Measurements from ENCODE around the gene SIM2.

SIM2 gene

GRCh38 chr21:36747041-36747814, 48.3 kb downstream of the SIM2 start:
- H3K9ac ChIP-seq (ENCODE audit: low read depth, low read length), result no peak overlapping the region
- H3K4me3 ChIP-seq (ENCODE audit: low read length), result no peak overlapping the region
- H3K36me3 ChIP-seq (ENCODE audit: insufficient read depth, low read length), result peaks cover 43% of the 10 kb centered on the region
- H3K4me1 ChIP-seq (ENCODE audit: control insufficient read depth, insufficient read depth, low read length), result peaks cover 4% of the 10 kb centered on the region
- peak overlapping the region; percentile 14 for H3K4me2 ChIP-seq (ENCODE audit: low read length)
- no peaks in the 10 kb centered on the region for H3K27me3 ChIP-seq (ENCODE audit: control insufficient read depth, insufficient read depth, low read length)
- no peaks in the 10 kb centered on the region for H3K9me3 ChIP-seq (replicated peaks; ENCODE audit: low read length)

GRCh38 chr21:36747815-36748383, 49.0 kb downstream of the SIM2 start:
- no peak overlapping the region for H3K9ac ChIP-seq (ENCODE audit: low read depth, low read length)
- H3K4me1 ChIP-seq (ENCODE audit: control insufficient read depth, insufficient read depth, low read length), result peaks cover 11% of the 10 kb centered on the region
- no peaks in the 10 kb centered on the region for H3K9me3 ChIP-seq (replicated peaks; ENCODE audit: low read length)
- no peak overlapping the region for H3K4me3 ChIP-seq (ENCODE audit: low read length)
- H3K4me2 ChIP-seq (ENCODE audit: low read length), result peak overlapping the region; percentile 14
- peaks cover 43% of the 10 kb centered on the region for H3K36me3 ChIP-seq (ENCODE audit: insufficient read depth, low read length)
- no peaks in the 10 kb centered on the region for H3K27me3 ChIP-seq (ENCODE audit: control insufficient read depth, insufficient read depth, low read length)

GRCh38 chr21:36749935-36750575, 51.1 kb downstream of the SIM2 start:
- no peak overlapping the region for H3K4me2 ChIP-seq (ENCODE audit: low read length)
- peaks cover 25% of the 10 kb centered on the region for H3K4me1 ChIP-seq (ENCODE audit: control insufficient read depth, insufficient read depth, low read length)
- H3K9me3 ChIP-seq (replicated peaks; ENCODE audit: low read length), result no peaks in the 10 kb centered on the region
- peaks cover 32% of the 10 kb centered on the region for H3K36me3 ChIP-seq (ENCODE audit: insufficient read depth, low read length)
- no peak overlapping the region for H3K9ac ChIP-seq (ENCODE audit: low read depth, low read length)
- H3K27me3 ChIP-seq (ENCODE audit: control insufficient read depth, insufficient read depth, low read length), result no peaks in the 10 kb centered on the region
- no peak overlapping the region for H3K4me3 ChIP-seq (ENCODE audit: low read length)

- Histone ChIP-seq H3K36me3 (ENCODE audit: insufficient read depth, low read length) (peaks cover 27% of the 10 kb centered on the region), H3K4me3 (ENCODE audit: low read length) (no peak overlapping the region)
Observed at GRCh38 chr21:36750576-36750959, 51.7 kb downstream of the SIM2 start.

GRCh38 chr21:36751383-36751782, 52.5 kb downstream of the SIM2 start:
- no peaks in the 10 kb centered on the region for H3K9me3 ChIP-seq (replicated peaks; ENCODE audit: low read length)
- peaks cover 20% of the 10 kb centered on the region for H3K36me3 ChIP-seq (ENCODE audit: insufficient read depth, low read length)
- no peaks in the 10 kb centered on the region for H3K27me3 ChIP-seq (ENCODE audit: control insufficient read depth, insufficient read depth, low read length)
- H3K9ac ChIP-seq (ENCODE audit: low read depth, low read length), result no peak overlapping the region
- H3K4me3 ChIP-seq (ENCODE audit: low read length), result no peak overlapping the region
- H3K4me1 ChIP-seq (ENCODE audit: control insufficient read depth, insufficient read depth, low read length), result peaks cover 25% of the 10 kb centered on the region
- H3K4me2 ChIP-seq (ENCODE audit: low read length), result no peak overlapping the region

More at GRCh38 chr21:36750576-36750959, 51.7 kb downstream of the SIM2 start:
- H3K4me2 ChIP-seq (ENCODE audit: low read length), result no peak overlapping the region
- H3K27me3 ChIP-seq (ENCODE audit: control insufficient read depth, insufficient read depth, low read length), result no peaks in the 10 kb centered on the region
- no peaks in the 10 kb centered on the region for H3K9me3 ChIP-seq (replicated peaks; ENCODE audit: low read length)
- peaks cover 25% of the 10 kb centered on the region for H3K4me1 ChIP-seq (ENCODE audit: control insufficient read depth, insufficient read depth, low read length)
- H3K9ac ChIP-seq (ENCODE audit: low read depth, low read length), result no peak overlapping the region

GRCh38 chr21:36753556-36753955, 54.6 kb downstream of the SIM2 start:
- peaks cover 25% of the 10 kb centered on the region for H3K4me1 ChIP-seq (ENCODE audit: control insufficient read depth, insufficient read depth, low read length)
- H3K9me3 ChIP-seq (replicated peaks; ENCODE audit: low read length), result no peaks in the 10 kb centered on the region
- H3K4me3 ChIP-seq (ENCODE audit: low read length), result no peak overlapping the region
- peak overlapping the region; percentile 18 for H3K4me2 ChIP-seq (ENCODE audit: low read length)
- peaks cover 13% of the 10 kb centered on the region for H3K36me3 ChIP-seq (ENCODE audit: insufficient read depth, low read length)
- H3K9ac ChIP-seq (ENCODE audit: low read depth, low read length), result peak overlapping the region; percentile 10
- no peaks in the 10 kb centered on the region for H3K27me3 ChIP-seq (ENCODE audit: control insufficient read depth, insufficient read depth, low read length)

- Histone ChIP-seq H3K27me3 (ENCODE audit: control insufficient read depth, insufficient read depth, low read length) (no peaks in the 10 kb centered on the region), H3K9me3 (replicated peaks; ENCODE audit: low read length) (no peaks in the 10 kb centered on the region), H3K9ac (ENCODE audit: low read depth, low read length) (no peak overlapping the region), H3K4me3 (ENCODE audit: low read length) (no peak overlapping the region), H3K36me3 (ENCODE audit: insufficient read depth, low read length) (peaks cover 6% of the 10 kb centered on the region), H3K4me2 (ENCODE audit: low read length) (no peak overlapping the region), H3K4me1 (ENCODE audit: control insufficient read depth, insufficient read depth, low read length) (peaks cover 25% of the 10 kb centered on the region)
Observed at GRCh38 chr21:36754241-36754898, 55.5 kb downstream of the SIM2 start.

- Histone ChIP-seq H3K4me1 (ENCODE audit: control insufficient read depth, insufficient read depth, low read length) (peaks cover 21% of the 10 kb centered on the region), H3K9me3 (replicated peaks; ENCODE audit: low read length) (no peaks in the 10 kb centered on the region), H3K4me3 (ENCODE audit: low read length) (no peak overlapping the region), H3K9ac (ENCODE audit: low read depth, low read length) (no peak overlapping the region), H3K36me3 (ENCODE audit: insufficient read depth, low read length) (no peaks in the 10 kb centered on the region), H3K27me3 (ENCODE audit: control insufficient read depth, insufficient read depth, low read length) (no peaks in the 10 kb centered on the region), H3K4me2 (ENCODE audit: low read length) (no peak overlapping the region)
Observed at GRCh38 chr21:36756527-36756926, 57.6 kb downstream of the SIM2 start.

- Histone ChIP-seq H3K4me2 (ENCODE audit: low read length) (no peak overlapping the region), H3K4me3 (ENCODE audit: low read length) (no peak overlapping the region), H3K4me1 (ENCODE audit: control insufficient read depth, insufficient read depth, low read length) (peaks cover 21% of the 10 kb centered on the region), H3K27me3 (ENCODE audit: control insufficient read depth, insufficient read depth, low read length) (no peaks in the 10 kb centered on the region), H3K9me3 (replicated peaks; ENCODE audit: low read length) (no peaks in the 10 kb centered on the region), H3K9ac (ENCODE audit: low read depth, low read length) (no peak overlapping the region), H3K36me3 (ENCODE audit: insufficient read depth, low read length) (no peaks in the 10 kb centered on the region)
Observed at GRCh38 chr21:36757196-36757595, 58.3 kb downstream of the SIM2 start.

- no peaks in the 10 kb centered on the region for H3K4me1 ChIP-seq (ENCODE audit: control insufficient read depth, insufficient read depth, low read length)
- H3K36me3 ChIP-seq (ENCODE audit: insufficient read depth, low read length), result peaks cover 3% of the 10 kb centered on the region
Observed at GRCh38 chr21:36759348-36760083, 60.6 kb downstream of the SIM2 start.

GRCh38 chr21:36761685-36762084, 62.8 kb downstream of the SIM2 start:
- Histone ChIP-seq H3K9me3 (replicated peaks; ENCODE audit: low read length) (no peaks in the 10 kb centered on the region), H3K27me3 (ENCODE audit: control insufficient read depth, insufficient read depth, low read length) (no peaks in the 10 kb centered on the region), H3K9ac (ENCODE audit: low read depth, low read length) (no peak overlapping the region), H3K4me2 (ENCODE audit: low read length) (no peak overlapping the region), H3K4me3 (ENCODE audit: low read length) (no peak overlapping the region), H3K36me3 (ENCODE audit: insufficient read depth, low read length) (peaks cover 3% of the 10 kb centered on the region), H3K4me1 (ENCODE audit: control insufficient read depth, insufficient read depth, low read length) (no peaks in the 10 kb centered on the region)

More at GRCh38 chr21:36759348-36760083, 60.6 kb downstream of the SIM2 start:
- Histone ChIP-seq H3K9ac (ENCODE audit: low read depth, low read length) (no peak overlapping the region), H3K4me2 (ENCODE audit: low read length) (no peak overlapping the region), H3K9me3 (replicated peaks; ENCODE audit: low read length) (no peaks in the 10 kb centered on the region), H3K27me3 (ENCODE audit: control insufficient read depth, insufficient read depth, low read length) (no peaks in the 10 kb centered on the region), H3K4me3 (ENCODE audit: low read length) (no peak overlapping the region)

Measured in skeletal muscle satellite cell (primary cell).